ENCODE measurements around the gene MAD2L1BP.

GRCh38 chr6:43669050-43669921, 33.6 kb downstream of the MAD2L1BP start:
- TF ChIP-seq POLR2AphosphoS5 (IDR thresholded peaks at IDR 0.05; ENCODE audit: low read depth, low read length) (peak; percentile 43; the same call in 1 of the 2 replicates), TAF1 (IDR thresholded peaks at IDR 0.05; ENCODE audit: borderline replicate concordance, low read depth, low read length) (no peak), POLR2A (IDR thresholded peaks at IDR 0.05; ENCODE audit: low read depth, low read length) (no peak; the same call in 1 of the 2 replicates)

Data from GM12892 (cell line).